Stimulated activated CD8-positive, alpha-beta memory T cell treated with anti-CD3 and anti-CD28 coated beads, Interleukin-4, amount 100 ng/mL, for 24 hours (primary cell): Measurements from ENCODE around the gene TDRD15.
"Not testable (repeated sequence)": the region's sequence is repeated elsewhere in the genome, so short reads cannot be mapped to it uniquely, and the experiment has no call there.

Experiments
- DNase-seq: peaks from one replicate; pipeline ENCODE4 v3.0.0-alpha.2; 2020; ENCODE audit warnings: low read depth

The TDRD15 gene

DNA sequence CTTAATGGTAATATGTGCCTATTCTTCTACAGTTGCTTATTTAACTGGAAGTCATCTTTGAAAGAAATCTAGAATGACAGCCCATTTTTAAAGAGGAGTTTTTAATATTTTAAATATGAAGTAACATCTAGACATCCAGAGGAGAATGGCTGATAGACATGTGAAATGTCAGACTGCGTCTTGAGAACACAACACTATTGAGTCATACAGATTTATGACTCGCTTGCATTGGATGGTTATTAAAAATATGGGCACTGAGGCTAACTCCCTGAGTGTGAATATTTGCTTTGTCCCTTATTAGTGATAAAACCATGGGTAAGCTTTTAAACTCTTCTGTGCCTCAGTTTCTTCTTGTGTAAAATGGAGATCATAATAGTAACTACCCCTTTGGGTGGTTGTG is 22.9 kb downstream of the TDRD15 start:
- DNase-seq = no peak

DNA sequence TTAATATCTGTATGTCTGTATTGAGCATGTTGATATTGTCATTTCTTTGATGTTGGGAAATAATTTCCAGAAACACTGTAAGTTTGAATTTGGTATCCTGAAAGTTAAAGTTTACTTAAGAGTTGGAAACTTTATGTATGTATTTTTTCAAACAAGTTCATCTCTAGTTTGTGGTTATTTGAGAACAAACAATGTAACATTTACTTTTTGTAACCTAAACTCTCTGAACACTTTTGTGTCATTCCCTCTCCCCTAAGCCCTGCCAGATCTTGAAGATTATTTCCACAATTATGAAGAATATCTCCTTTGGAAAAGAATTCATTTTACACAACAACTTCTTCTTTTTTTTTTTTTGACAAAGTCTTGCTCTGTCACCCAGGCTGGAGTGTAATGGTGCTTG is 24.9 kb downstream of the TDRD15 start:
- no peak for DNase-seq

- DNase-seq = not testable (repeated sequence)
Observed at GRCh38 chr2:21151234-21151633, 27.5 kb downstream of the TDRD15 start.

GRCh38 chr2:21155365-21156136 is 31.8 kb downstream of the TDRD15 start:
- no peak for DNase-seq

- DNase-seq = no peak
Observed at GRCh38 chr2:21161122-21161521, 37.4 kb downstream of the TDRD15 start.

GRCh38 chr2:21161832-21162614 is 38.3 kb downstream of the TDRD15 start:
- DNase-seq = no peak

DNA sequence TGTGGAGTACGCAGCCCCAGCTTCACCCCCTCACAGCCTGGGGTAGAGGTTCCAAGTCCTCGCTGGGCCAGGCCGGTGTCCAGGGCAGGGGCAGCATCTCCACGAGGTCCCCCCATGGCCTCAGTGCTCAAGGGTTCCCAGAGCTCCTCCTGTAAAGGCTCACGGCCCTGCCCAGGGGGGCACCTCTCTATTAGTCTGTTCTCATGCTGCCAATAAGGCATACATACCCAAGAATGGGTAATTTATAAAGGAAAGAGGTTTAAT is 38.8 kb downstream of the TDRD15 start:
- DNase-seq = no peak

GRCh38 chr2:21163213-21163612 is 39.4 kb downstream of the TDRD15 start:
- no peak for DNase-seq

DNA sequence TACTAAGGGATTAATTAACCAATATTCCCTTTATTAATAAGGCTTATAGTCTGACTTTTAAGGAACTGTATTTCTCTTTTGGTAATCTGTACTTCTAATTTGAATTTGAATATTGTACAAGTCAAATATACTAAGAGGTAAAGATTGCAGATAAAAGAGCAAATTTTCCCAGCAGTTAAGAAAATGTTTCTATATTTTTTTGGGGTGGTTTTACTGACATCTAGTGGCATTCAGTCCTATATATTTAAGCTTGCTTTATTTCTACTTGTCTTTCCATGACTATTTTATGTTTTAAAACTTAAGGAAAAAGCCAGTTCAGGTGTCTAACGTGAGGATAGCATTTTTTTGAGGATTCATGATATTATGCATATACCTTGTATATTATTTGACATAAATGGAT is 41.6 kb downstream of the TDRD15 start:
- DNase-seq = no peak

DNA sequence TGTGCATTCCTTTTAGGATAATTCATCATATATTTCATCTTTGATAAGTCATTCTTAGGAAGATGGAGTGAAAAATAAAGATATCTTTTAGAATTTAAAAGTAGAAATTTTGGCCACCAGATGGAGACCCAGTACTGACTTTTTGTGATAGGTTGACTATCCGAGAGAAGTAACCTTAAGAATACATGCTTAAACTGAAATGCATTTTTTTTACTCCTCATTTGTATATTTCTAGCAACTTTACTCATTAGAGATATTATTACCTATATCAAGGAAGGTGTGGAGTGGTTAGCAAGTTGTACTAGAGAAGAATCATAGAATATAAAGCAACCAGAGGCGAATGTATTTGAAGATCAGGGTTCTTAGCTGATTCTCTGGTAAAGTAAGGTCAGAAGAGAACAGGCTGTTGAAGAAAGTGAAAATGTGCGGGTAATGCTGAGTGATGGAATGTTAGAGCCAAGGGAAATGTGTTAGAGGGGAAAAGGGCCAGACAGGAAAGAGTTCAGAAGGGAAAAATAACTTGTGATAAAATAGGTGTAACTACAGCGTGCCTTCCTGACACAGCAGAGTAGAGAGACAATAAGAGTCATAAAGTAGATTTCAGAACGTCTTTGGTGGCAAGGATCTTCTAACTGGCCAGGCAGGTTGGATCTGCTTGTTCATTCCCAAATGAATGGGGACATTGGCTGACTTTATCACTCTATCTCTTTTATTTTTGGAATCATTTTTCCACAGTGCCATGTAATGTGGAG is 52.3 kb downstream of the TDRD15 start:
- DNase-seq = no peak

DNA sequence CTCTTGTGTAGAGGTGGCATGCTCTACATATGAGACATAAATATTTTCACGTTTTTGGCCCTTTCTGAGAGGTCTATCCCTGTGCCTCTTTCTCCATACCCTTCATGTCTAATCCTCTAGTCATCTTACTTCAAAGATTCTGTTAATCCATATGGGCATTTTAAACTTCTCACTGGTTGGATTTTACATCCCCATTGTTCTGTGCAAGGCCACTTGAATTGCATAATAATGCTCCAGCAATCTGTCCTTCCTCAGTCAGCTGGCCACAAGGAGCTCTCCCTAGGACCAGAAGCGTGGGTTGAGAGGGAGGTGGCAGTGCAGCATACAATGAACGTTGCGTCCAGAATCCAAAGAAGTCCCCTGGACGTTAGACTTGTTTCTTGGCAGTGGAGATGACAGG is 58.2 kb downstream of the TDRD15 start:
- DNase-seq = no peak

DNA sequence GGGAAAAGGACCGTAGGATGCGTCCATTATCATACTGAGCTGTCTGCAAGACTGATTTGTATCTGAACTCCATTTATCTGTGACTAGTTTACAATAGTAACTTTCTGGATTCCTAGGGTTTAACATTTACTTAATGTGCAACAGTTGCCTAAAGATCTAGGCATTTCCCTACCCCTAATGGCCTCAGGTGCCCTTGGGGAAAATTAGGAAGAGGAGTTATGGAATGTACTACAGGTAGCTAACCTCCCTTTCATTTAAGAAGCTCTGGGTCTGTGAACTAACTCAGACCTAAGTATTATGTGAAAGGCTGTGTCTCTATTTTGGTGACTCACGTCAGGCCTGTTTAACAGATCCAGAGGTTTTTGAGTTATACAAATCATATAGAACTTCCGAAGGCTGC is 59.5 kb downstream of the TDRD15 start:
- DNase-seq = no peak

DNA sequence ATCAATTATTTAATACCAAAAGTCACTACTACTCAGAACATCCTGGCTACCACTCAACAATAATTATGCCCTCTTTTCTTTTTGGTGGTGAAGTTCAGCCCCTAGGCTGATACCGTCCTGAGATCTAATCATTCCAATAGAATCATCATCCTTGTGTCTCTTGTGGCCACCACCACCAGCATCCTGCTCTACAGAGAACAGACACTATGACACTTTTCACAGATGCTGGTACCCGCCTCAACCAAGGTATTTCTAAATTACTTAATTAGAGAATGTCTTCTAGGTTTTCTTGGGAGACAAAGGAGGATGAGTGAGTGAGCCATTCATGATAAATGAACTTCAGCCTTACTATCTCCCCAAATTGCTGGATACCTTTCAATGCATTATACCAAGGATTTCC is 60.0 kb downstream of the TDRD15 start:
- no peak for DNase-seq

DNA sequence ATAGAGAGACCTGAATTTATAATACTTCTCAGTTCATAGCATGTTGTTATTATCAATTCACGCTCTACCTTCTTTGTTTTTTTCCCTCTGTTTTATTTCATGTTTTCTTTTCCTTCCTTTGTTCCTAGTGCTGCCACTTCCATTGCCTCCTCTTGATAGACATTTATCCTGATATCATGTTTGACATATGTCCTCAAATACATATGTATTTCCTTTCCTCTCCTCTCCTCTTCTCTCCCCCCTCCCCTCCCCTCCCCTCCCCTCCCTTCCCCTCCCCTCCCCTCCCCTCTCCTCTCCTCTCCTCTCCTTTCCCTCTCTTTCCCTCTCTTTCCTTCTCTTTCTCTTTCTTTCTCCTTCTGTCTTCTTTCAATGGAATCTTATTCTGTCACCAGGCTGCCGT is 67.8 kb downstream of the TDRD15 start:
- DNase-seq = no peak
